GM12878 (cell line): ENCODE measurements around the gene ADAMTS14. TPM values are rescaled to one million over a fixed set of nuclear protein-coding genes. Genes with fewer than 3 reads are reported as not detected.

Source experiments
- ATAC-seq: fragments of 200-7000 bp; cut with Tn5 transposase; 3 replicates; pipeline ENCODE4 v1.9.1; 2020; ENCODE audit warnings: mild to moderate bottlenecking, moderate library complexity
- BruUV-seq: library from RNA; stranded (reverse); fragments of 400-500 nt; replicated peaks from 2 replicates; lab custom pipeline; 2021; lab: Mats Ljungman, UMichigan
- CTCF ChIA-PET: fragments of 300-600 bp; sonication (Branson Sonifier 250); formaldehyde crosslinking; extraction: SDS; loops from one replicate; lab custom pipeline; 2021; ENCODE audit warnings: inconsistent platforms; lab: Yijun Ruan, JAX
- POLR2A ChIA-PET: fragments of 350-600 bp; formaldehyde crosslinking; extraction: SDS; loops from one replicate; lab custom pipeline; 2021; ENCODE audit warnings: inconsistent platforms; lab: Charles Lee
- RAD21 ChIA-PET: fragments of 300-600 bp; sonication (Branson Sonifier 250); formaldehyde crosslinking; loops from one replicate; lab custom pipeline; 2023; ENCODE audit warnings: antibody characterized with exemption; ENCODE audit not compliant: unreplicated experiment; lab: Charles Lee
- SMC1A ChIA-PET: fragments of 300-600 bp; sonication (Branson Sonifier 250); formaldehyde crosslinking; loops from one replicate; lab custom pipeline; 2023; ENCODE audit not compliant: unreplicated experiment, uncharacterized antibody; lab: Charles Lee
- DNase-seq: peaks from one replicate; pipeline ENCODE4 v3.0.0-alpha.2; 2011; ENCODE audit warnings: low read depth, low spot score
- FAIRE-seq: peaks from 3 replicates; lab custom pipeline; 2011; peaks lifted over from hg19 to GRCh38; lab: Jason Lieb, UNC
- H2AFZ ChIP-seq: 2 replicates; pipeline ENCODE4 v1.6.0; 2011; ENCODE audit warnings: low read depth, low read length, control low read depth; ENCODE audit not compliant: control insufficient read depth
- H3K27ac ChIP-seq: 2 replicates; pipeline ENCODE4 v1.5.1; 2011; ENCODE audit warnings: control low read depth; ENCODE audit not compliant: control insufficient read depth, insufficient read depth
- H3K27me3 ChIP-seq, 2 experiments: replicated peaks in 1 of 2; 2 replicates each; pipeline versions ENCODE4 v1.6.0 to v1.6.1; 2011; ENCODE audit warnings: low read length in 1 of 2; ENCODE audit not compliant: control insufficient read depth in 2 of 2, insufficient read depth in 2 of 2
- H3K36me3 ChIP-seq, 2 experiments: 2 replicates each; pipeline ENCODE4 v1.5.1; 2011; ENCODE audit warnings: low read length in 1 of 2; ENCODE audit not compliant: control insufficient read depth in 2 of 2, insufficient read depth in 2 of 2
- H3K4me1 ChIP-seq: 2 replicates; pipeline ENCODE4 v1.6.1; 2011; ENCODE audit warnings: mild to moderate bottlenecking, low read length, moderate library complexity, mixed read lengths; ENCODE audit not compliant: control insufficient read depth, insufficient read depth
- H3K4me2 ChIP-seq: 2 replicates; pipeline ENCODE4 v1.6.0; 2011; ENCODE audit warnings: control low read depth; ENCODE audit not compliant: control insufficient read depth, insufficient read depth
- H3K4me3 ChIP-seq: fragments of 200-600 bp; sonication (generic); 2 replicates; pipeline ENCODE4 v1.5.1; 2016
- H3K79me2 ChIP-seq: 2 replicates; pipeline ENCODE4 v1.6.0; 2011; ENCODE audit warnings: low read length; ENCODE audit not compliant: control insufficient read depth, insufficient read depth
- H3K9ac ChIP-seq: 2 replicates; pipeline ENCODE4 v1.8.0; 2011; ENCODE audit warnings: low read length, control low read depth, mixed read lengths; ENCODE audit not compliant: control insufficient read depth, insufficient read depth
- H3K9me3 ChIP-seq: replicated peaks from 3 replicates; pipeline ENCODE4 v1.5.1; 2011; ENCODE audit warnings: mild to moderate bottlenecking, low read length; ENCODE audit not compliant: control insufficient read depth, insufficient read depth
- H4K20me1 ChIP-seq: 2 replicates; pipeline ENCODE4 v1.6.0; 2011; ENCODE audit not compliant: control insufficient read depth, insufficient read depth
- FOXM1 ChIP-seq: IDR thresholded peaks from 2 replicates; pipeline ENCODE4 v1.6.1; 2012; ENCODE audit warnings: low read depth, mild to moderate bottlenecking, inconsistent platforms, low read length, moderate library complexity
- KDM1A ChIP-seq: fragments of 200-600 bp; sonication (generic); IDR thresholded peaks from 2 replicates; pipeline ENCODE4 v1.6.1; 2016; ENCODE audit warnings: borderline replicate concordance
- MEF2B ChIP-seq: fragments of 450-650 bp; IDR thresholded peaks from 2 replicates; pipeline ENCODE4 v1.6.1; 2018; ENCODE audit warnings: mild to moderate bottlenecking, moderate library complexity; ENCODE audit not compliant: partially characterized antibody, poor library complexity, severe bottlenecking
- MYB ChIP-seq: fragments of 150-350 bp; IDR thresholded peaks from 2 replicates; pipeline ENCODE4 v1.6.1; 2014; ENCODE audit warnings: mild to moderate bottlenecking, low read depth, low read length, borderline replicate concordance
- SRF ChIP-seq, 2 experiments: IDR thresholded peaks; 2 replicates each; pipeline ENCODE4 v1.6.1; 2011; ENCODE audit warnings: low read depth in 2 of 2, low read length in 2 of 2, mild to moderate bottlenecking in 1 of 2, moderate library complexity in 1 of 2
- ZNF274 ChIP-seq: IDR thresholded peaks from one replicate; pipeline ENCODE4 v1.8.0; 2011; ENCODE audit not compliant: insufficient read length, insufficient read depth
- ZNF622 ChIP-seq: fragments of 450-650 bp; IDR thresholded peaks from 2 replicates; pipeline ENCODE4 v1.6.1; 2017; ENCODE audit warnings: mild to moderate bottlenecking, inconsistent platforms
- WGBS: methylation state at CpG from one replicate; pipeline ENCODE4 v1.1.6; 2016; ENCODE audit warnings: low lambda C conversion rate; ENCODE audit not compliant: insufficient replicate concordance, insufficient coverage; ENCODE audit errors: missing lambda C conversion rate; 5-methylcytosine and 5-hydroxymethylcytosine counted together
- in situ Hi-C: fragments of 300-500 bp; cut with MboI; formaldehyde crosslinking; loops from 9 replicates; pipeline ENCODE4 v1.14.3; 2018; ENCODE audit warnings: mixed read lengths
- intact Hi-C: fragments of 100-400 bp; cut with micrococcal nuclease; formaldehyde crosslinking; loops from one replicate; pipeline ENCODE4 v1.14.2; 2022; ENCODE audit not compliant: unreplicated experiment
- polyA plus RNA-seq, 11 experiments: library from polyadenylated mRNA; depleted of rRNA in 4 of 11; unstranded in 6 of 11; stranded (reverse) in 5 of 11; fragments of >200 nt; fragmentation: Nextera tagmentation in 4 of 11; fragmentation: Illumina TruSeq in 1 of 11; extraction: Ambion mirVana in 4 of 11; extraction: Trizol in 1 of 11; gene quantifications; 1 replicate in 1 of 11; 2 replicates in 10 of 11; pipeline versions ENCODE4 v1.2.1 to v1.2.3, GENCODE V29; 2011 to 2016; ENCODE audit warnings: inconsistent platforms in 2 of 11, missing spikeins in 2 of 11, low read depth in 1 of 11
- total RNA-seq, 4 experiments: library from RNA; depleted of rRNA in 3 of 4; stranded (reverse); fragments of >200 nt in 3 of 4; fragmentation: Illumina TruSeq in 1 of 4; extraction: Trizol in 1 of 4; gene quantifications; 2 replicates each; pipeline versions ENCODE4 v1.2.1 to v1.2.3, GENCODE V29; 2013 to 2021
- TF ChIP-seq, protein P1 (sequence below): fragments of 150-350 bp; IDR thresholded peaks from 2 replicates; pipeline ENCODE4 v1.6.1; 2014; ENCODE audit warnings: mild to moderate bottlenecking, low read depth, low read length
- TF ChIP-seq, protein P2 (sequence below): fragments of 450-650 bp; formaldehyde crosslinking; IDR thresholded peaks from 2 replicates; pipeline ENCODE4 v1.4.0; 2020; ENCODE audit warnings: mild to moderate bottlenecking, moderate library complexity
- TF ChIP-seq, protein P3 (sequence below): fragments of 450-650 bp; IDR thresholded peaks from 2 replicates; pipeline ENCODE4 v1.6.1; 2017; ENCODE audit warnings: mild to moderate bottlenecking, low read depth, inconsistent platforms; ENCODE audit not compliant: poor library complexity, severe bottlenecking
- TF ChIP-seq, protein P4 (sequence below): fragments of 450-650 bp; IDR thresholded peaks from 2 replicates; pipeline ENCODE4 v1.6.1; 2016; ENCODE audit warnings: mild to moderate bottlenecking

ADAMTS14 gene
- total and polyA plus RNA-seq, 10 of the 15 experiments (the other 5 are each of a cell fraction or from before 2014, with no cell fraction given) = 0.03 to 0.05 TPM; not detected in 8

DNA sequence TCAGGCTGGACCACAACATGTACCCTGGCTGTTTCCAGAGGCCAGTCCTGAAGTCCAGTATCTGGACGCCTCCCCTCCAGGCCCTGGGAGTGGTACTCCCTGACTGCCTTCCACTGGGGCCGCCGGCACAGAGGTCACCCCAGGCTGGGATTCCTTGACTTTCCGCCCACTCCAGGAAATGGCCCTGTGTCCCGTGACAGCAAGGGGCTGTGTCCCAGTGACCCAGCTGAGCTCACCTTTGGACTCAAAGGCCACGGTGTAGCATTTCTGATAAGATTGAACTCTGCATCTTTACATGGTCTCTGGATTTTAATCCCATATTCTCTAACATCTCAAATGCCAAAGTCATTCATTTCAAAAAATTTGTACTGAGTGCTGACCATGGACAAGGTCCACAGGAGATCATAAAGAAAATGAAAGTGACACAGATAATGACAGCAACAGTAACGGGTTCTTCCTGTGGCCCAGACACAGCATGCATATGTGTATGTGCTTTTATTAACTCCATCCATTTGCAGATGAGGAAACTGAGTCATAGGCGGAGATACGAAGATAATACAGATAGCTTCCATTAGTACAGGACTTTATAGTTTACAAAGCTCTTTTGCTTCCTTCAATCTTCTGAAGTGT, 5.4 kb downstream of the ADAMTS14 start:
- Histone ChIP-seq H3K4me1 (peaks cover 1% of the 10 kb centered on the region), H3K27me3 (no peaks in the 10 kb centered on the region; a peak in 3 of 4 replicates), H3K4me2 (no peak overlapping the region), H2AFZ (no peak overlapping the region), H3K9me3 (no peaks in the 10 kb centered on the region), H3K27ac (no peak overlapping the region), H3K79me2 (no peaks in the 10 kb centered on the region), H4K20me1 (no peaks in the 10 kb centered on the region), H3K36me3 (no peaks in the 10 kb centered on the region), H3K9ac (no peak overlapping the region), H3K4me3 (no peak overlapping the region)
- intact Hi-C loops (no loop called here), in situ Hi-C loops (no loop called here)
- WGBS = 58% methylated on average over 9 of the region's 9 CpGs
- ChIA-PET RAD21 (no interaction called here), SMC1A (no interaction called here), CTCF (no interaction called here), POLR2A (no interaction called here)
- BruUV-seq = no TSS peak
- no peak for FAIRE-seq
- TF ChIP-seq ZNF622 (no peak), FOXM1 (no peak), MEF2B (no peak), ZNF274 (no peak), KDM1A (no peak), SRF (IDR thresholded peaks at IDR 0.05; ENCODE audit: low read depth in 2 of 2, low read length in 2 of 2) (no peak), MYB (no peak)
- TF ChIP-seq, protein P1, sequence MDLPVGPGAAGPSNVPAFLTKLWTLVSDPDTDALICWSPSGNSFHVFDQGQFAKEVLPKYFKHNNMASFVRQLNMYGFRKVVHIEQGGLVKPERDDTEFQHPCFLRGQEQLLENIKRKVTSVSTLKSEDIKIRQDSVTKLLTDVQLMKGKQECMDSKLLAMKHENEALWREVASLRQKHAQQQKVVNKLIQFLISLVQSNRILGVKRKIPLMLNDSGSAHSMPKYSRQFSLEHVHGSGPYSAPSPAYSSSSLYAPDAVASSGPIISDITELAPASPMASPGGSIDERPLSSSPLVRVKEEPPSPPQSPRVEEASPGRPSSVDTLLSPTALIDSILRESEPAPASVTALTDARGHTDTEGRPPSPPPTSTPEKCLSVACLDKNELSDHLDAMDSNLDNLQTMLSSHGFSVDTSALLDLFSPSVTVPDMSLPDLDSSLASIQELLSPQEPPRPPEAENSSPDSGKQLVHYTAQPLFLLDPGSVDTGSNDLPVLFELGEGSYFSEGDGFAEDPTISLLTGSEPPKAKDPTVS = no peak
- TF ChIP-seq, protein P2, sequence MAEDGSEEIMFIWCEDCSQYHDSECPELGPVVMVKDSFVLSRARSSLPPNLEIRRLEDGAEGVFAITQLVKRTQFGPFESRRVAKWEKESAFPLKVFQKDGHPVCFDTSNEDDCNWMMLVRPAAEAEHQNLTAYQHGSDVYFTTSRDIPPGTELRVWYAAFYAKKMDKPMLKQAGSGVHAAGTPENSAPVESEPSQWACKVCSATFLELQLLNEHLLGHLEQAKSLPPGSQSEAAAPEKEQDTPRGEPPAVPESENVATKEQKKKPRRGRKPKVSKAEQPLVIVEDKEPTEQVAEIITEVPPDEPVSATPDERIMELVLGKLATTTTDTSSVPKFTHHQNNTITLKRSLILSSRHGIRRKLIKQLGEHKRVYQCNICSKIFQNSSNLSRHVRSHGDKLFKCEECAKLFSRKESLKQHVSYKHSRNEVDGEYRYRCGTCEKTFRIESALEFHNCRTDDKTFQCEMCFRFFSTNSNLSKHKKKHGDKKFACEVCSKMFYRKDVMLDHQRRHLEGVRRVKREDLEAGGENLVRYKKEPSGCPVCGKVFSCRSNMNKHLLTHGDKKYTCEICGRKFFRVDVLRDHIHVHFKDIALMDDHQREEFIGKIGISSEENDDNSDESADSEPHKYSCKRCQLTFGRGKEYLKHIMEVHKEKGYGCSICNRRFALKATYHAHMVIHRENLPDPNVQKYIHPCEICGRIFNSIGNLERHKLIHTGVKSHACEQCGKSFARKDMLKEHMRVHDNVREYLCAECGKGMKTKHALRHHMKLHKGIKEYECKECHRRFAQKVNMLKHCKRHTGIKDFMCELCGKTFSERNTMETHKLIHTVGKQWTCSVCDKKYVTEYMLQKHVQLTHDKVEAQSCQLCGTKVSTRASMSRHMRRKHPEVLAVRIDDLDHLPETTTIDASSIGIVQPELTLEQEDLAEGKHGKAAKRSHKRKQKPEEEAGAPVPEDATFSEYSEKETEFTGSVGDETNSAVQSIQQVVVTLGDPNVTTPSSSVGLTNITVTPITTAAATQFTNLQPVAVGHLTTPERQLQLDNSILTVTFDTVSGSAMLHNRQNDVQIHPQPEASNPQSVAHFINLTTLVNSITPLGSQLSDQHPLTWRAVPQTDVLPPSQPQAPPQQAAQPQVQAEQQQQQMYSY (CRISPR knock-in tag) = no peak
- TF ChIP-seq, protein P3, sequence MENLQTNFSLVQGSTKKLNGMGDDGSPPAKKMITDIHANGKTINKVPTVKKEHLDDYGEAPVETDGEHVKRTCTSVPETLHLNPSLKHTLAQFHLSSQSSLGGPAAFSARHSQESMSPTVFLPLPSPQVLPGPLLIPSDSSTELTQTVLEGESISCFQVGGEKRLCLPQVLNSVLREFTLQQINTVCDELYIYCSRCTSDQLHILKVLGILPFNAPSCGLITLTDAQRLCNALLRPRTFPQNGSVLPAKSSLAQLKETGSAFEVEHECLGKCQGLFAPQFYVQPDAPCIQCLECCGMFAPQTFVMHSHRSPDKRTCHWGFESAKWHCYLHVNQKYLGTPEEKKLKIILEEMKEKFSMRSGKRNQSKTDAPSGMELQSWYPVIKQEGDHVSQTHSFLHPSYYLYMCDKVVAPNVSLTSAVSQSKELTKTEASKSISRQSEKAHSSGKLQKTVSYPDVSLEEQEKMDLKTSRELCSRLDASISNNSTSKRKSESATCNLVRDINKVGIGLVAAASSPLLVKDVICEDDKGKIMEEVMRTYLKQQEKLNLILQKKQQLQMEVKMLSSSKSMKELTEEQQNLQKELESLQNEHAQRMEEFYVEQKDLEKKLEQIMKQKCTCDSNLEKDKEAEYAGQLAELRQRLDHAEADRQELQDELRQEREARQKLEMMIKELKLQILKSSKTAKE = no peak
- TF ChIP-seq, protein P4, sequence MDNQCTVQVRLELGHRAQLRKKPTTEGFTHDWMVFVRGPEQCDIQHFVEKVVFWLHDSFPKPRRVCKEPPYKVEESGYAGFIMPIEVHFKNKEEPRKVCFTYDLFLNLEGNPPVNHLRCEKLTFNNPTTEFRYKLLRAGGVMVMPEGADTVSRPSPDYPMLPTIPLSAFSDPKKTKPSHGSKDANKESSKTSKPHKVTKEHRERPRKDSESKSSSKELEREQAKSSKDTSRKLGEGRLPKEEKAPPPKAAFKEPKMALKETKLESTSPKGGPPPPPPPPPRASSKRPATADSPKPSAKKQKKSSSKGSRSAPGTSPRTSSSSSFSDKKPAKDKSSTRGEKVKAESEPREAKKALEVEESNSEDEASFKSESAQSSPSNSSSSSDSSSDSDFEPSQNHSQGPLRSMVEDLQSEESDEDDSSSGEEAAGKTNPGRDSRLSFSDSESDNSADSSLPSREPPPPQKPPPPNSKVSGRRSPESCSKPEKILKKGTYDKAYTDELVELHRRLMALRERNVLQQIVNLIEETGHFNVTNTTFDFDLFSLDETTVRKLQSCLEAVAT = no peak
- no peak for DNase-seq
- peak; percentile 53; the same call in 2 of the 3 replicates for ATAC-seq
